ENCODE data around the gene CDKAL1.

The CDKAL1 gene

GRCh38 chr6:20965915-20966314, 431.7 kb downstream of the CDKAL1 start:
- H3K27me3 ChIP-seq (ENCODE audit: control insufficient read depth in 1 of 2, insufficient read depth in 2 of 2, low read length in 2 of 2) = no peaks in the 10 kb centered on the region
- H3K4me3 ChIP-seq (ENCODE audit: low read depth in 1 of 2, low read length in 2 of 2) = no peak overlapping the region
- peaks cover 4% of the 10 kb centered on the region in 2 donors for H3K9me3 ChIP-seq (ENCODE audit: control insufficient read depth in 1 of 2, low read length in 2 of 2)
- no peaks in the 10 kb centered on the region for H3K36me3 ChIP-seq (ENCODE audit: control insufficient read depth in 1 of 2, insufficient read depth in 2 of 2, low read length in 2 of 2)
- no peak overlapping the region for H3K27ac ChIP-seq (ENCODE audit: low read depth, low read length)
- H3K4me1 ChIP-seq (ENCODE audit: control insufficient read depth in 1 of 2, insufficient read depth in 2 of 2, low read length in 2 of 2) = no peaks in the 10 kb centered on the region
- H3K9ac ChIP-seq (ENCODE audit: low read depth in 1 of 2, low read length in 2 of 2) = no peak overlapping the region

- no peaks in the 10 kb centered on the region for H3K27me3 ChIP-seq (ENCODE audit: control insufficient read depth in 1 of 2, insufficient read depth in 2 of 2, low read length in 2 of 2)
- no peak overlapping the region for H3K27ac ChIP-seq (ENCODE audit: low read depth, low read length)
- H3K9ac ChIP-seq (ENCODE audit: low read depth in 1 of 2, low read length in 2 of 2) = no peak overlapping the region
- no peak overlapping the region for H3K4me3 ChIP-seq (ENCODE audit: low read depth in 1 of 2, low read length in 2 of 2)
- H3K36me3 ChIP-seq (ENCODE audit: control insufficient read depth in 1 of 2, insufficient read depth in 2 of 2, low read length in 2 of 2) = no peaks in the 10 kb centered on the region
- H3K4me1 ChIP-seq (ENCODE audit: control insufficient read depth in 1 of 2, insufficient read depth in 2 of 2, low read length in 2 of 2) = no peaks in the 10 kb centered on the region
- H3K9me3 ChIP-seq (ENCODE audit: control insufficient read depth in 1 of 2, low read length in 2 of 2) = peaks cover 4% of the 10 kb centered on the region in 2 donors
Observed at GRCh38 chr6:20969551-20969950, 435.3 kb downstream of the CDKAL1 start.

GRCh38 chr6:20976391-20976918, 442.2 kb downstream of the CDKAL1 start:
- no peak overlapping the region for H3K4me3 ChIP-seq (ENCODE audit: low read depth in 1 of 2, low read length in 2 of 2)
- H3K9ac ChIP-seq (ENCODE audit: low read depth in 1 of 2, low read length in 2 of 2) = no peak overlapping the region
- no peak overlapping the region for H3K27ac ChIP-seq (ENCODE audit: low read depth, low read length)
- no peaks in the 10 kb centered on the region for H3K36me3 ChIP-seq (ENCODE audit: control insufficient read depth in 1 of 2, insufficient read depth in 2 of 2, low read length in 2 of 2)
- no peaks in the 10 kb centered on the region for H3K9me3 ChIP-seq (ENCODE audit: control insufficient read depth in 1 of 2, low read length in 2 of 2)
- H3K4me1 ChIP-seq (ENCODE audit: control insufficient read depth in 1 of 2, insufficient read depth in 2 of 2, low read length in 2 of 2) = no peaks in the 10 kb centered on the region
- H3K27me3 ChIP-seq (ENCODE audit: control insufficient read depth in 1 of 2, insufficient read depth in 2 of 2, low read length in 2 of 2) = no peaks in the 10 kb centered on the region

- Histone ChIP-seq H3K27me3 (ENCODE audit: control insufficient read depth in 1 of 2, insufficient read depth in 2 of 2, low read length in 2 of 2) (no peaks in the 10 kb centered on the region), H3K4me3 (ENCODE audit: low read depth in 1 of 2, low read length in 2 of 2) (no peak overlapping the region), H3K4me1 (ENCODE audit: control insufficient read depth in 1 of 2, insufficient read depth in 2 of 2, low read length in 2 of 2) (no peaks in the 10 kb centered on the region), H3K9me3 (ENCODE audit: control insufficient read depth in 1 of 2, low read length in 2 of 2) (no peaks in the 10 kb centered on the region), H3K9ac (ENCODE audit: low read depth in 1 of 2, low read length in 2 of 2) (no peak overlapping the region), H3K36me3 (ENCODE audit: control insufficient read depth in 1 of 2, insufficient read depth in 2 of 2, low read length in 2 of 2) (no peaks in the 10 kb centered on the region), H3K27ac (ENCODE audit: low read depth, low read length) (no peak overlapping the region)
Observed at GRCh38 chr6:20978151-20978614, 443.9 kb downstream of the CDKAL1 start.

- H3K27ac ChIP-seq (ENCODE audit: low read depth, low read length) = no peak overlapping the region
- no peak overlapping the region for H3K9ac ChIP-seq (ENCODE audit: low read depth in 1 of 2, low read length in 2 of 2)
- no peaks in the 10 kb centered on the region for H3K36me3 ChIP-seq (ENCODE audit: control insufficient read depth in 1 of 2, insufficient read depth in 2 of 2, low read length in 2 of 2)
- no peak overlapping the region for H3K4me3 ChIP-seq (ENCODE audit: low read depth in 1 of 2, low read length in 2 of 2)
- no peaks in the 10 kb centered on the region for H3K4me1 ChIP-seq (ENCODE audit: control insufficient read depth in 1 of 2, insufficient read depth in 2 of 2, low read length in 2 of 2)
- H3K27me3 ChIP-seq (ENCODE audit: control insufficient read depth in 1 of 2, insufficient read depth in 2 of 2, low read length in 2 of 2) = no peaks in the 10 kb centered on the region
- H3K9me3 ChIP-seq (ENCODE audit: control insufficient read depth in 1 of 2, low read length in 2 of 2) = peaks cover 2 to 4% of the 10 kb centered on the region in 2 donors
Observed at GRCh38 chr6:20979076-20979475, 444.8 kb downstream of the CDKAL1 start.

- Histone ChIP-seq H3K36me3 (ENCODE audit: control insufficient read depth in 1 of 2, insufficient read depth in 2 of 2, low read length in 2 of 2) (no peaks in the 10 kb centered on the region), H3K27ac (ENCODE audit: low read depth, low read length) (no peak overlapping the region), H3K4me1 (ENCODE audit: control insufficient read depth in 1 of 2, insufficient read depth in 2 of 2, low read length in 2 of 2) (no peaks in the 10 kb centered on the region), H3K9me3 (ENCODE audit: control insufficient read depth in 1 of 2, low read length in 2 of 2) (peaks cover 6 to 10% of the 10 kb centered on the region in 2 donors), H3K4me3 (ENCODE audit: low read depth in 1 of 2, low read length in 2 of 2) (no peak overlapping the region), H3K27me3 (ENCODE audit: control insufficient read depth in 1 of 2, insufficient read depth in 2 of 2, low read length in 2 of 2) (no peaks in the 10 kb centered on the region), H3K9ac (ENCODE audit: low read depth in 1 of 2, low read length in 2 of 2) (no peak overlapping the region)
Observed at GRCh38 chr6:20983961-20984360, 449.7 kb downstream of the CDKAL1 start.

GRCh38 chr6:20985821-20986220, 451.6 kb downstream of the CDKAL1 start:
- H3K4me1 ChIP-seq (ENCODE audit: control insufficient read depth in 1 of 2, insufficient read depth in 2 of 2, low read length in 2 of 2) = no peaks in the 10 kb centered on the region
- peaks cover 6 to 10% of the 10 kb centered on the region in 2 donors for H3K9me3 ChIP-seq (ENCODE audit: control insufficient read depth in 1 of 2, low read length in 2 of 2)
- H3K9ac ChIP-seq (ENCODE audit: low read depth in 1 of 2, low read length in 2 of 2) = no peak overlapping the region
- H3K27me3 ChIP-seq (ENCODE audit: control insufficient read depth in 1 of 2, insufficient read depth in 2 of 2, low read length in 2 of 2) = no peaks in the 10 kb centered on the region
- H3K4me3 ChIP-seq (ENCODE audit: low read depth in 1 of 2, low read length in 2 of 2) = no peak overlapping the region
- H3K36me3 ChIP-seq (ENCODE audit: control insufficient read depth in 1 of 2, insufficient read depth in 2 of 2, low read length in 2 of 2) = no peaks in the 10 kb centered on the region
- H3K27ac ChIP-seq (ENCODE audit: low read depth, low read length) = no peak overlapping the region

GRCh38 chr6:20991910-20992309, 457.7 kb downstream of the CDKAL1 start:
- no peaks in the 10 kb centered on the region for H3K36me3 ChIP-seq (ENCODE audit: control insufficient read depth in 1 of 2, insufficient read depth in 2 of 2, low read length in 2 of 2)
- no peaks in the 10 kb centered on the region for H3K9me3 ChIP-seq (ENCODE audit: control insufficient read depth in 1 of 2, low read length in 2 of 2)
- no peaks in the 10 kb centered on the region for H3K4me1 ChIP-seq (ENCODE audit: control insufficient read depth in 1 of 2, insufficient read depth in 2 of 2, low read length in 2 of 2)
- no peaks in the 10 kb centered on the region for H3K27me3 ChIP-seq (ENCODE audit: control insufficient read depth in 1 of 2, insufficient read depth in 2 of 2, low read length in 2 of 2)
- H3K27ac ChIP-seq (ENCODE audit: low read depth, low read length) = no peak overlapping the region
- no peak overlapping the region for H3K4me3 ChIP-seq (ENCODE audit: low read depth in 1 of 2, low read length in 2 of 2)
- H3K9ac ChIP-seq (ENCODE audit: low read depth in 1 of 2, low read length in 2 of 2) = no peak overlapping the region

- H3K9me3 ChIP-seq (ENCODE audit: control insufficient read depth in 1 of 2, low read length in 2 of 2) = no peaks in the 10 kb centered on the region
- no peaks in the 10 kb centered on the region for H3K4me1 ChIP-seq (ENCODE audit: control insufficient read depth in 1 of 2, insufficient read depth in 2 of 2, low read length in 2 of 2)
- H3K9ac ChIP-seq (ENCODE audit: low read depth in 1 of 2, low read length in 2 of 2) = no peak overlapping the region
- no peaks in the 10 kb centered on the region for H3K27me3 ChIP-seq (ENCODE audit: control insufficient read depth in 1 of 2, insufficient read depth in 2 of 2, low read length in 2 of 2)
- H3K36me3 ChIP-seq (ENCODE audit: control insufficient read depth in 1 of 2, insufficient read depth in 2 of 2, low read length in 2 of 2) = no peaks in the 10 kb centered on the region
- no peak overlapping the region for H3K4me3 ChIP-seq (ENCODE audit: low read depth in 1 of 2, low read length in 2 of 2)
- H3K27ac ChIP-seq (ENCODE audit: low read depth, low read length) = no peak overlapping the region
Observed at GRCh38 chr6:20996099-20996498, 461.8 kb downstream of the CDKAL1 start.

- no peaks in the 10 kb centered on the region for H3K4me1 ChIP-seq (ENCODE audit: control insufficient read depth in 1 of 2, insufficient read depth in 2 of 2, low read length in 2 of 2)
- no peaks in the 10 kb centered on the region for H3K9me3 ChIP-seq (ENCODE audit: control insufficient read depth in 1 of 2, low read length in 2 of 2)
- H3K9ac ChIP-seq (ENCODE audit: low read depth in 1 of 2, low read length in 2 of 2) = no peak overlapping the region
- H3K27ac ChIP-seq (ENCODE audit: low read depth, low read length) = no peak overlapping the region
- no peak overlapping the region for H3K4me3 ChIP-seq (ENCODE audit: low read depth in 1 of 2, low read length in 2 of 2)
- H3K36me3 ChIP-seq (ENCODE audit: control insufficient read depth in 1 of 2, insufficient read depth in 2 of 2, low read length in 2 of 2) = no peaks in the 10 kb centered on the region
- H3K27me3 ChIP-seq (ENCODE audit: control insufficient read depth in 1 of 2, insufficient read depth in 2 of 2, low read length in 2 of 2) = no peaks in the 10 kb centered on the region
Observed at GRCh38 chr6:20997143-20997769, 463.0 kb downstream of the CDKAL1 start.
